IPS DF 4.7 (cell line): Measurements from ENCODE around the gene CTDSPL.
"Not testable (repeated sequence)": the region's sequence is repeated elsewhere in the genome, so short reads cannot be mapped to it uniquely, and the experiment has no call there.

ENCODE experiments used
- DNase-seq: peaks from one replicate; pipeline ENCODE4 v3.0.0-alpha.2; 2013; ENCODE audit warnings: low spot score; ENCODE audit errors: extremely low read depth

Gene CTDSPL

GRCh38 chr3:38033586-38033985, 171.9 kb downstream of the CTDSPL start:
- not testable (repeated sequence) for DNase-seq
